GM18907 (cell line): ENCODE measurements around the gene ASTN2.

Experiments used
- ATAC-seq: cut with Tn5 transposase; IDR thresholded peaks from one replicate; pipeline ENCODE4 v1.9.1; 2021; ENCODE audit warnings: mild to moderate bottlenecking, moderate library complexity; ENCODE audit not compliant: unreplicated experiment

The ASTN2 gene

DNA sequence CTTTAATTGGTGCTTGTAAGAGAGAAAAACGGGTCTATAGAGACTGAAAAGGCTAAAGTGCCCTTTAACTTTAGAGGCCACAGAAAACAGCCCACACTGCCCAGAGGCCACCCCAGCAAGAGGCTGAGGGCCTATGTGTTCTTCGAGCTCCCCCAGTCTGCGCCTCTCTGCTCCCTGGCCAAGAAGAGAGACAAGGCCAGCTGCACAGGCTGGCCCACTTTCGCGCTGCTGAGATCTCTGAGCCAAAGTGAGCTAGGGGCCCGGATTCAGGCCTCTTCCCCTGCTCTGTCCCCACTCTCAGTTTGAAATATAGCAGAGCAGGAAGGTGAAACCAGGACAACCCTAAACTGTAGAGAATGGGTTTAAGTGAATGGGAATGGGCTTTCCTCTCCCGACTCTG, 859.7 kb downstream of the ASTN2 start:
- no peak for ATAC-seq

DNA sequence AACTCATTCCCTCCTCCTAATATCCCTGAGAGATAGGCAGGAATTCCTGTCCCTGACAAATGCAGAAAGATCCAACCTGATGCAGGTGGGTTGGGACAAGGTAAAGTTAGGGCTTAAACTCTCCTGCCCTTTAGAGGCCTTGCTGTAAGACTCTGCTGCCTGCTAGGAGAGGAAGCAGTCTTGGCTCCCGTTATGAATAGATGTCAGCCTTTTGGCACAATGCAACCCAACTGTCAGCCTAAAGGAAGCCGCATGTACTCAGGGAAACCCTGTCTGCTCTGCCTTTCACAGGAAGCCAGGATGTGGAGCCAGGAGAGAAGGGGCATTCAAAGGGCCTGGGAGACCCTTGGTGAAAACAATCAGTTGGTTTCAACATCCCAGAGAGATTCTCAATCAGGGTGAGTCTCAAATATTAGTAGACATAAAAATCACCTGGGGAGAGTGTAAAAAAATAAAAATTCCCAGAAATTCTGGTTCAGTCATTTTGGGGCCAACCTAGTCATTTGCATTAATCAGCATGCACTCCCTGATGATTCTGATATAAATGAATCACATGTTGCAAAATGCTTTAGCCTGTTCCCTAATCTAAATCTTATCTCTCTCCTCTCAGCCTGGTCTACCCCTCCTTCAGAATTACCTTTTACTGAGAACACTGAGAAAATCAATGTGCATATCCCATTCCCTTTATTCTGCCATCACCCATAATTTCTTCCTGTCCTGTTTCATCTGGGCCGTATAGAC, 864.0 kb downstream of the ASTN2 start:
- ATAC-seq, result no peak

DNA sequence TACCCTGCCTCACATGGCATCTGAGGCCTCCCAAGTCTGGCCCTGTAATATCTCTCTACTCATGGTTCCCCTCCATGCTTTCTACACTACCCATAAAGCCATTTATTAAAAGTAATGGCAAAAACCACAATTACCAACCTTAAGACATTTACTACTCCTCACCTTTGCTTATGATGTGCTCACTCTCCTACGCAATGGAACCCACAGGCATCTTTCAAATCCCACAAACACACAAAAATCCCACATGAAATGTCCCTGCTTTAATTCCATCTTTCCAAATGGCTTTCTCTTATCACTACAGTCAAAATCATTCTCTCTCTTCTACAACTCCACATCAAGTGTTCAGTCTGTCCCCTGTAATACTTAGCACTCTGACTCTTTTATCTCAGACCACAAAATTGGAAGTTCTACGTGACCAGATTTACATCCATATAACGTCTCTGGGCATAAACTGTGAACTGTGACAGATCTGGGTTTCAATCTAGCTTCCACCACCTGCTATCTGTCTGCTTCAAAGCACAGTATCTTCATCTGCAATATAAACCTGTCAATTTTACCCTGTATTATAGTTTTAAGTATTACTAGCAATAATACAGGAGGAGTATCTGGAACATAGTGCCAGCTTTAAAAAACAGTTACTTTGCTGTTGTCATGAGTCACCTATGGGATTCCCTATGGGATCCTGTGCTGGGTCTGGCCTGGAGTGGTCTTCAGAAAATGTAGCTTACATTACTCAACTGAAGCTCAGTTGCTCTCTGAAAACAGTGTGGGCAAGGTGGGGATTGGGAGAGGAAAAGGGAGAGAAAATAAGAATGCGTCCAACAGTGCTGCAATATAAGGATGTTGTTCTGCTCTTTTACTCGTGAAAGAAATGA, 864.8 kb downstream of the ASTN2 start:
- ATAC-seq, result no peak

DNA sequence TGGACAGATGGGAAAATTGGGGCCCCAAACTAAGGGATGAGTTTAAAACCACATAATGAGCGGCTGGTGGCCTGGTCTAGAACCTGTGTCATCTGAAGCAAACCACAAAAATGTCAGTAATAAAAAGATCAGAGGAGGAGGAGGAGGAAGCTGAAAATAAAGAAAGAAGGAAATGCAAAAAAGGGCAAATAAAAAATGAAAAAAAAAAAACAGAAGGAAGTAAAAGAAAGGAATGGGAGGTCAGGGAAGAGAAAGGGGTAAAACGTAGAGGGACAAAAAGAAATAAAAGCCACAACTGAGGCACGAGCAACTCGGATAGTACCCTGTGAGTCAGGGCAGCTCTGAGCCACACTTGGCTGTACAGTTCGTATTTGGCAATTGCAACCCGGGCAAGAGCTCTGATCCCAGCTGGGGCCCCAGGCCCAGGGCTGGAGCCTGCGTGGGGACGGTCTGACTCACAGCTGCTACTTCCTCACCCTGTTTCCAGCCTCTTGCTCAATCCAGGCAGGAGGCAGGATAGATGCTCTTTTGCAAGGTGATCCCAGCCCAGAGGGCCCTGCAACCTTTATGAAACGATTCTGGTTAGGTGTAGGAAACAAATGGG, 865.7 kb downstream of the ASTN2 start:
- ATAC-seq, result no peak

GRCh38 chr9:116547729-116548426, 867.0 kb downstream of the ASTN2 start:
- no peak for ATAC-seq

DNA sequence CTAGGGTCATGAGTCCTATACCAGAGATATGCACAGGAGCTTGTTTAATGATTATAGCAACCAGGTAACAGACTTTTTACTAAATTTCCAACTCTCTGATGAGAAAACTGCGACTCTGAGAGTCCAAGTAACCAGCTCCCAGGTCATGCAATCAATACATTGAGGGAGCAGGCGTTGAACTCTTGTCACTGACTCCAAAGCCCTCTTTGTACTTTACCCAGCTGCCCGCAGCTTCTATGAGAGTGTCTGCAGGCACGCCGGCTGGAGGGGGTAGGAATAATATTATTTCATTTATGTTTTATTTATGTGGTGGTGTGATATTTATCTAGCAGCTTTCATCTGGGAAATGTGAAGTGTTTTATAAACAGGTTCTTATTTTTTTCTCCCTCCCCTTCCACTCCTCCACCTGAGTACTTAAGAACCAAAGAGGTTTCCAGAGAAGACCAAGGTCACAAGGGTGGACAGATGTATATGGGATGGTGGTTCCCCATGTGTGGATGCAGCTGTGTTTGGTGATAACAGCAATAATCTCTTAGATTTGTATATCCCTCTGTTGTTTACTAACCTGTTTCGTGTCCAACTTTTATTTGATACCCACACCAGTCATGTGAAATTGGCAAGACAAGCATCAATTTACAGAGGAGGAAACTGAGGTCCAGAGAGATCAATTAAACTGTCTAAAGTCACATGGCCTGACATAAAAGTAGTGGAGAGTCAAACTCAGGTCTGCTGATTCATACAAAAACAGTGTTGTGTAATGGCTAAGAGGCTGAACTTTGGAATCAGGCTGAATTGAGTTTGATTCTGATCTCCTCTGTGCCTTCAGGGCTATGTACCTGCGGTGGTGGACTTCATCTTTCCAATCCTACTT, 867.9 kb downstream of the ASTN2 start:
- ATAC-seq, result no peak

DNA sequence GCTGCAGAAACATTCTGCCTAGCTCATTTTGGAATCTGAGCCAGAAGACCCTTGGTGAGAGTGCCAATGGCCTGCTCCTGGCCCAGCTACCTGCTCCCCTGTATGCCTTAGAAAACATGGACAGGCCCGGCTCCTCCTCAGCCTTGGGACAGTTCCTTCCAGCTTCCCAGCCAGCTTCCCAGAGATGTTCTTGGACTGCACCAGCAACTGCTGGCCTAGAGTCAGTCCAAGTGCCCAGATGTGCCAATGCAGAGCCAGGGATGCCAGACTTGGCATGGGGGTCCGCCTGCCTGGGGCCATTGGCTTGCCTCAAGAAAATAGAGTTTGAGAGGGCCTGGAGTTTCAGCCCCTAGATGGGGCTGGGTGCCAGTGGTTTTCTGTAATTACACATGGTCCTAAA, 870.0 kb downstream of the ASTN2 start:
- no peak for ATAC-seq

DNA sequence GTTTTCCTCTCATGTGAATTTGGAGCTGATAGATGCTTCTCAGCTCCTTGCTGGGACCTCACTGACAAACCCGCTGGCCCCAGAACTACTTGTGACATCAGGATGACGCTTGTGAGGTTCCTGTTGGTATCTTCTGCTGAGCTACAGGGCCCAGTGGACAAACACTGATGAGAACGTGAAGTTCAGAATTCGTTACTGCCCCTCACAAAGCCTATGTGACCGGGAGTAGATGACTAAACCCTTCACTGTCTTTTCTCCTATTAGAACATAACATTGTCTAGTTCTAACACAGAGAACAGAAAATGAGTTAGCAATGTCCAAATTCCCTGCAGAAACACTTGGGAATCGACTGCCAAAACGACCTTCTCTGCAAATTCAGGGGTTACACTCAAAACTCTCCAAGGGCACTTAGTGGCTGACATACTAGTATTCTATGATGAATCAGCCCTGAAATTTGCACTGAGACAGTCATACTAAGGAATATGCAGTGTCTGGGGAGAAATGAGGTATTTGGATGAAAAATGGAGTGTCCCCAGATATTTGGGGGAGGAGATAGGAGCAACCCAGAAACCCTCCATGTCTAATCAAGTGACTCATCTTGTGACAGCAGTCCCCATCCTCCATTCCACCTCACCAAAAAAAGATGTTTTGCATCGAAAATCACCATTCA, 871.0 kb downstream of the ASTN2 start:
- no peak for ATAC-seq

GRCh38 chr9:116541402-116541801, 873.5 kb downstream of the ASTN2 start:
- ATAC-seq, result no peak

GRCh38 chr9:116539549-116539948, 875.3 kb downstream of the ASTN2 start:
- no peak for ATAC-seq

GRCh38 chr9:116525611-116526010, 889.2 kb downstream of the ASTN2 start:
- ATAC-seq, result no peak

DNA sequence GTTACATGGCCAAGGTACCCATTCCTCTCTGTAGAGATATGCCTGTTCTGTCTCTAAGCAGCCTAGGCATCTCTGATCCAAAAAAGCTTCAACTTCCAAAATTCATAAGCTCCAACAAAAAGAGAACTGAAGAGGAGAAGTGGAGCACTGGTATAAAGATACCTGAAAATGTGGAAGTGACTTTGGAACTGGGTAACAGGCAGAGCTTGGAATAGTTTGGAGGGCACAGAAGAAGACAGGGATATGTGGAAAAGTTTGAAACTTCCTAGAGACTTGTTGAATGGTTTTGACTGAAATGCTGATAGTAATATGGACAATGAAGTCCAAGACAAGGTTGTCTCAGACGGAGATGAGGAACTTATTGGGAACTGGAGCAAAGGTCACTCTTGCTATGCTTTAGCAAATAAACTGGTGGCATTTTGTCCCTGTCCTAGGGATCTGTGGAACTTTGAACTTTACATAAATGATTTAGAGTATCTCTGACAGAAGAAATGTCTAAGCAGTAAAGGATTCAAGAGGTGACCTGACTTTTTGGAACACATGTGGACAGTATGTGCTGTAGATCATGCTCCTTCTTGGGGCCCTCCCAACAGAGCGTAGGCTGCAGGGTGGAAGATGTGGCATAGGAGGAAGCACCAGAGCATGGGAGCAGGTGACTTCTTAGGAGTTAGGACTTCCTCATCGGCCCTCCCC, 889.9 kb downstream of the ASTN2 start:
- no peak for ATAC-seq

- no peak for ATAC-seq
These were observed 894.6 kb downstream of the ASTN2 start for GRCh38 chr9:116520218-116520617.

- ATAC-seq, result no peak
These were observed 898.4 kb downstream of the ASTN2 start for GRCh38 chr9:116516456-116516855.

GRCh38 chr9:116515541-116515940, 899.3 kb downstream of the ASTN2 start:
- no peak for ATAC-seq

DNA sequence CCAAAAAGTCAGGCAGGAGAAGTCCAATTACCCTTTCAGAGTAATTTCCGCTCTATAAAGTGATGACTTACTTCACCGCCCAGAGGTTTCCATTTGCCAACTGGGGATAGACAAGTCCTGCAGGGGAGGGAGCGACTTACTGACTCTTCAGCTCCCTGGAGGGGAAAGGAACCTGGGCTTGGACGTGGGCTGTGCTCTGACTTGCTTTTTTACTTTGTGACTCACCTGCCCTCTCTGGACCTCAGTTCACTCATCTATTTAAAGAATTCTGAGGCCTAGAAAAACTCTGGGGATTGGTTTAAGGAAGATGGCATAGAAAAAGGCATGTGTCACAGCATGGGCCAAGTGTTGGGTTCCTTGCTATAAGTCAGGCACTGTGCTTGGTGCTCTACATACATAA, 908.2 kb downstream of the ASTN2 start:
- ATAC-seq, result no peak

- ATAC-seq, result peak; percentile 98
These were observed 909.9 kb downstream of the ASTN2 start for GRCh38 chr9:116504893-116505480.

DNA sequence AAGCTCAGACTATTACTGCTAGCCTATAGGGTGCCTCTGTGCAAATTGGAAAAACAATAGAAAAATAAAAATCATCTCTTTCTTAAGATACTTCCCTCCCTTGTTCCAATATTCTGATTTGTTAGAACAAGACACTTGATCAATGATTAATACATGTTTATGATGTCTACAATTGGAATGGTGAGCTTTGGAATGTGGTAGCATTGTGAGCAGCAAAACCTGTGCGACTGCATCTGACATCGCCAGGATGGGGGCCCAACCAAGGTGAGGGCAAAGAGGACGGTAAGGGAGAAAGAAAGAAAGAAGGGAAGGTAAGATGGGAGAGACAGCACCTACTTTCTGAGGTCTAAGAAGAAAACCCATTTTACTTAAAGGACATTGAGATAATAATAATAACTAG, 910.8 kb downstream of the ASTN2 start:
- ATAC-seq, result no peak

GRCh38 chr9:116502746-116503145, 912.1 kb downstream of the ASTN2 start:
- ATAC-seq, result no peak
